ENCODE results near the gene PBX4. TPM values are rescaled to one million over a fixed set of nuclear protein-coding genes. Genes with fewer than 3 reads are reported as not detected.

Gene PBX4
- total and polyA plus RNA-seq, 10 of the 15 experiments (the other 5 are each of a cell fraction or from before 2014, with no cell fraction given) = 0.18 to 17.3 (median 4.2) TPM

GRCh38 chr19:19549804-19550464 is 68.6 kb downstream of the PBX4 start (continued):
- TF ChIP-seq NFYB (IDR thresholded peaks at IDR 0.05; ENCODE audit: insufficient read depth, low read depth, low read length) = no peak
- no peak for TF ChIP-seq STAT1 (conservative IDR thresholded peaks at IDR 0.05)

GRCh38 chr19:19548915-19549759 is 69.3 kb downstream of the PBX4 start:
- H3K27me3 ChIP-seq (replicated peaks in 1 of 2; ENCODE audit: control insufficient read depth in 2 of 2, insufficient read depth in 2 of 2, low read length in 1 of 2) = no peaks in the 10 kb centered on the region
- RAD21 ChIA-PET (ENCODE audit: unreplicated experiment) = no interaction called here

More at GRCh38 chr19:19548915-19549759, 69.3 kb downstream of the PBX4 start:
- H3K4me2 ChIP-seq (ENCODE audit: control insufficient read depth, insufficient read depth) = no peak overlapping the region
- H2AFZ ChIP-seq (ENCODE audit: control insufficient read depth, low read depth, low read length) = no peak overlapping the region
- FAIRE-seq (no peak), ATAC-seq (no peak; the same call in 2 of the 3 replicates), DNase-seq (ENCODE audit: low read depth, low spot score) (no peak)
- ChIA-PET POLR2A (no interaction called here), CTCF (no interaction called here), SMC1A (ENCODE audit: uncharacterized antibody, unreplicated experiment) (interaction anchor here (1.1 kb wide), 1 partner anchor 49 kb away, joined by 3 read pairs; no protein-coding TSS in a partner anchor)
- H4K20me1 ChIP-seq (ENCODE audit: control insufficient read depth, insufficient read depth) = no peaks in the 10 kb centered on the region
- no peak overlapping the region for H3K9ac ChIP-seq (ENCODE audit: control insufficient read depth, insufficient read depth, low read length)
- no peaks in the 10 kb centered on the region for H3K36me3 ChIP-seq (ENCODE audit: control insufficient read depth in 2 of 2, insufficient read depth in 2 of 2, low read length in 1 of 2)
- 21% methylated on average over 13 of the region's 13 CpGs for WGBS (ENCODE audit: insufficient coverage, insufficient replicate concordance, low lambda C conversion rate, missing lambda C conversion rate)
- H3K27ac ChIP-seq (ENCODE audit: control insufficient read depth, insufficient read depth) = no peak overlapping the region
- no peak overlapping the region for H3K4me3 ChIP-seq
- no peaks in the 10 kb centered on the region for H3K79me2 ChIP-seq (ENCODE audit: control insufficient read depth, insufficient read depth, low read length)
- no peak for TF ChIP-seq ETV6 (conservative IDR thresholded peaks at IDR 0.05 in 1 of 2, IDR thresholded peaks at IDR 0.05 in 1 of 2; ENCODE audit: borderline replicate concordance in 1 of 2, low read depth in 1 of 2)
- no peak for TF ChIP-seq TBL1XR1 (IDR thresholded peaks at IDR 0.05; ENCODE audit: low read depth, low read length)
- no peak for TF ChIP-seq BCL3 (IDR thresholded peaks at IDR 0.05; ENCODE audit: borderline replicate concordance, insufficient read depth, low read depth, low read length, poor library complexity, severe bottlenecking)
- TF ChIP-seq CBX3 (IDR thresholded peaks at IDR 0.05; ENCODE audit: borderline replicate concordance, low read depth) = no peak
- TF ChIP-seq SRF (IDR thresholded peaks at IDR 0.05; ENCODE audit: low read depth in 2 of 2, low read length in 2 of 2) = no peak
- no peak for TF ChIP-seq PAX5 (IDR thresholded peaks at IDR 0.05; ENCODE audit: borderline replicate concordance, low read depth, low read length)
- no peak for TF ChIP-seq FOXM1 (IDR thresholded peaks at IDR 0.05; ENCODE audit: low read depth, low read length)
- TF ChIP-seq STAT3 (IDR thresholded peaks at IDR 0.05; ENCODE audit: low read depth, low read length) = no peak
- TF ChIP-seq BACH1 (IDR thresholded peaks at IDR 0.05; ENCODE audit: borderline replicate concordance) = no peak
- intact Hi-C loops (cut with micrococcal nuclease; ENCODE audit: unreplicated experiment) (no loop called here), in situ Hi-C loops (cut with MboI) (loop anchor here (25.0 kb wide), 4 partner anchors 863 to 1488 kb away; partner anchors contain the start of genes ZNF66 and ZNF737)
- BruUV-seq (replicated peaks) = no TSS peak
- no peaks in the 10 kb centered on the region for H3K4me1 ChIP-seq (ENCODE audit: control insufficient read depth, insufficient read depth, low read length)
- no peaks in the 10 kb centered on the region for H3K9me3 ChIP-seq (replicated peaks; ENCODE audit: control insufficient read depth, insufficient read depth, low read length)
